Measurements from ENCODE around the gene GLB1L3. TPM values are rescaled to one million over a fixed set of nuclear protein-coding genes. Genes with fewer than 3 reads are reported as not detected.
A peak's percentile ranks its signal among the peaks of the same experiment; 100 is the strongest.
"Not testable (repeated sequence)": the region's sequence is repeated elsewhere in the genome, so short reads cannot be mapped to it uniquely, and the experiment has no call there.

Gene GLB1L3
- total RNA-seq, 4 donors from 2014 or later = 7.5 to 18.5 (median 8.9) TPM

GRCh38 chr11:134278356-134278755 is 2.2 kb downstream of the GLB1L3 start:
- H3K4me3 ChIP-seq (ENCODE audit: low read depth, poor library complexity, severe bottlenecking) = no peak overlapping the region
- no peak for TF ChIP-seq POLR2A (IDR thresholded peaks at IDR 0.05)
- WGBS, 2 donors = 93 to 94% methylated on average over 4 of the region's 4 CpGs
- intact Hi-C loops (cut with DNase I; ENCODE audit: low total_unique reads) = no loop called here
- peak; percentile 3 to 45 for DNase-seq (ENCODE audit: low spot score in 2 of 2)

DNA sequence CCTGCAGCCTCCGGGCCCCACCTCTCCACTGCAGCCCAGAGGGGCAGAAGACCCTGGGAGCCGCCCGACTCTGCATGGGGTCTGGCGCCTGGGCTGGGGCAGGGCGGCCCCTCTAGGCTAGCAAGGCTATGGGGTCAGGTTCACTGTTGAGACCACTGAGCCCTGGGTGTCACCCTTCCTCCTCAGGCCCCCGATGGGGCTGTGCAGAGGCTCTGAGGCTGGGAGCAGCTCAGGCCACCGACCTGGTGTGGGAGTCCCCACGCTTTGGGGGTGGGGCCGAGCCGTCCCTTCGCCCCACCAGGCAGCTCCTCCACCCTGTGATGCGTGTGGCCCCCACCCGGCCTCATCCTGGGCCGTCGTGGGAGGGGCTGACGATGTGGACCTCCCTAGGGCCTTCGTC is 5.5 kb downstream of the GLB1L3 start:
- DNase-seq (ENCODE audit: low spot score in 2 of 2) = peak in 1 of 2 donors; percentile 58
- H3K4me3 ChIP-seq (ENCODE audit: low read depth, poor library complexity, severe bottlenecking); intact Hi-C loops (cut with DNase I; ENCODE audit: low total_unique reads): not testable (repeated sequence)
- WGBS, 2 donors = 92 to 93% methylated on average over 2 to 9 of the region's 17 CpGs

DNA sequence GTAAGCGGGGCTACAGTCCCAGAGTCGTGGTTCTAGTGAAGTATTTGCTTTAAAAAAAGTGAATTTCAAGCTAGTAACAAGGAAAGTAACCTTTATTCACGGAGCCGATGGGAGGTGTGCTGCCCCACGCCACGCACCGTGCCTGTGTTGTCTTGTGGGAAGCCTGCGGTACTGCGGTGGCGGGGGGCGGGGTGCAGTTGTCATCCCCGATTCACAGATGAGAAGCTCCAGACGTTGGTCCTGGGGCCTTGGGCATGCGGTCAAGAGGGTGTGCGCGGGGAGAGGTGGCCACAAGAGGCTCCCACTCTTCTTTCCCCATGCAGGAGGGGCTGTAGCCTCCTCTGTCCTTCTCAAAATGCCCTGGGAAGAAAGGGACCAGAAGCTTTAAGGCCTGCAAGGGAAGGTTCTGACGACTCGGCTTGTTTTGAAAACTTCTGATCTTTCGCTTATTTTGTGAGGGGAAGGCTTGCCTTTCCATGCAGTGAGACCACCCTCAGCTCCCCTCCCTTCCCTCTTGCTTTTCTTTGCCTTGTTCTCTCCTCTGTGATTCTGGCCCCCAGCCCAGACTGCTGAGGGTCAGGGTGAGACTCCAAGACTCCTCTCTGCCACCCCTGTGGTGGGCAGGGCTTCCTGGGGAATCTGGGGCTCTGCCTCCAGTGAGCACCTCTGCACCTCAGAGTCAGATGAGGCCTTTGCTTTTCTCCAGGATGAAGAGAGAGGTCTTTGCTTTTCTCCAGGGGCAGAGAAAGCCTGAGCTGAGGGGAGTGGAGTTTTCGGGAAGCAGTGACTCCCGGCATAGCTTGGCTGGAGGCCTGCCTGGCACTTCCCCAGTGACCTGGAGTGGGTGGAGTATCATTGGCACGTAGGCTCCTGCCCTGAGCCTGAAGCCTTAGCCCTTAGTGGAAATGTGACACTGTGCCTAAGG is 6.2 kb downstream of the GLB1L3 start:
- TF ChIP-seq POLR2A (IDR thresholded peaks at IDR 0.05) = no peak
- TF ChIP-seq, protein P1, sequence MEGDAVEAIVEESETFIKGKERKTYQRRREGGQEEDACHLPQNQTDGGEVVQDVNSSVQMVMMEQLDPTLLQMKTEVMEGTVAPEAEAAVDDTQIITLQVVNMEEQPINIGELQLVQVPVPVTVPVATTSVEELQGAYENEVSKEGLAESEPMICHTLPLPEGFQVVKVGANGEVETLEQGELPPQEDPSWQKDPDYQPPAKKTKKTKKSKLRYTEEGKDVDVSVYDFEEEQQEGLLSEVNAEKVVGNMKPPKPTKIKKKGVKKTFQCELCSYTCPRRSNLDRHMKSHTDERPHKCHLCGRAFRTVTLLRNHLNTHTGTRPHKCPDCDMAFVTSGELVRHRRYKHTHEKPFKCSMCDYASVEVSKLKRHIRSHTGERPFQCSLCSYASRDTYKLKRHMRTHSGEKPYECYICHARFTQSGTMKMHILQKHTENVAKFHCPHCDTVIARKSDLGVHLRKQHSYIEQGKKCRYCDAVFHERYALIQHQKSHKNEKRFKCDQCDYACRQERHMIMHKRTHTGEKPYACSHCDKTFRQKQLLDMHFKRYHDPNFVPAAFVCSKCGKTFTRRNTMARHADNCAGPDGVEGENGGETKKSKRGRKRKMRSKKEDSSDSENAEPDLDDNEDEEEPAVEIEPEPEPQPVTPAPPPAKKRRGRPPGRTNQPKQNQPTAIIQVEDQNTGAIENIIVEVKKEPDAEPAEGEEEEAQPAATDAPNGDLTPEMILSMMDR (IDR thresholded peaks at IDR 0.05) = no peak
- peak; percentile 14 to 68 for DNase-seq (ENCODE audit: low spot score in 2 of 2)
- no peak overlapping the region for H3K4me3 ChIP-seq (ENCODE audit: low read depth, poor library complexity, severe bottlenecking)
- intact Hi-C loops (cut with DNase I; ENCODE audit: low total_unique reads) = no loop called here
- 74 to 85% methylated on average over 22 of the region's 22 CpGs for WGBS, 2 donors

DNA sequence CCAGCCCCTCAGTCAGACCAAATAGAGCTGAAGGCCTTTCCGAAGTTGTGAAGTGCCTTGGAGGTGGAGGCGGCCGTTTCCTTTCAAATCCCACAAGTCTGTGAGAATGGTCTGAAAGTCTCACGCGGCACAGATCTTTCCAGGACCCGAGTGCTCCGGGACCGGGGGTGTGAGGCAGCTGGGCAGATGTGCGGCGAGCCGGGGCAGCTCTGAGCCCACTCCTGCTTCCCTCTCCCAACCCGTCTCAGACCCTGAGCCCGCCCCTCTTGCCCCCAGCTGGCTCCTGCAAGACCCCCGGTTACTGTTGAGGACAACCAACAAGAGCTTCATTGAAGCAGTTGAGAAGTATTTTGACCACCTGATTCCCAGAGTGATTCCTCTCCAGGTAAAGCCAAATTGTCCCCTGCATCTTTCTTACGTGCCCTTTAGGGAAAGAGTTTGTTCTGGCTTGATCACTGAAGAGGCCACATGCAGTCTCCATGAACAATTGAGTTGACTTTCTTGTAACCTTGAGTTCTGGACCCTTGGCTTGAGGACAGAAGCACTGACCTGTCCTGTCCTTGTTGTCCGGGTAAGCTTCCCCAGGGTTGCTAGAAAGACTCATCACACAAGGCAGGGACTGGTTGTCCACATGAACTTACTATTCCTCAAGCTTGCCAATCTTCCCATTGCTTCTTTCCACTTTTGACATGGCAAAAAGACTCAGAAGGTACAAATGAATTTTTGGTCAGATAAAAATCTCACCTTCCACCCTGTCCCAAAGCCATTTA is 7.5 kb downstream of the GLB1L3 start:
- DNase-seq (ENCODE audit: low spot score in 2 of 2) = peak in 1 of 2 donors; percentile 79
- TF ChIP-seq, protein P1 (IDR thresholded peaks at IDR 0.05) = no peak
- TF ChIP-seq POLR2A (IDR thresholded peaks at IDR 0.05) = no peak
- H3K4me3 ChIP-seq (ENCODE audit: low read depth, poor library complexity, severe bottlenecking) = no peak overlapping the region
- intact Hi-C loops (cut with DNase I; ENCODE audit: low total_unique reads) = no loop called here
- WGBS, 2 donors = 83 to 89% methylated on average over 16 of the region's 16 CpGs

DNA sequence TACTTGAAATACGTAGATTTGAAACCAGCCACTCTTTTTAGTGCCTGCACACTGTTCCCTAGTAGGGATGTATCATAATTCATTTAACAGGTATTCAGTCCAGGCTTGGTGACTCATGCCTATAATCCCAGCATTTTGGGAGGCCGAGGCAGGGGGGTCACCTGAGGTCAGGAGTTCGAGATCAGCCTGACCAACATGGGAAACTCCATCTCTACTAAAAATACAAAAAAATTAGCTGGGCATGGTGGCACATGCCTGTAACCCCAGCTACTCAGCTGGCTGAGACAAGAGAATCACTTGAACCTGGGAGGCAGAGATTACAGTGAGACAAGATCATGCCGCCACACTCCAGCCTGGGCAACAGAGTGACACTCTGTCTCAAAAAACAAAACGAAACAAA is 8.2 kb downstream of the GLB1L3 start:
- H3K4me3 ChIP-seq (ENCODE audit: low read depth, poor library complexity, severe bottlenecking); intact Hi-C loops (cut with DNase I; ENCODE audit: low total_unique reads): not testable (repeated sequence)
- WGBS, 2 donors = 73 to 81% methylated on average over 5 of the region's 5 CpGs
- DNase-seq (ENCODE audit: low spot score in 2 of 2) = peak in 1 of 2 donors; percentile 56

DNA sequence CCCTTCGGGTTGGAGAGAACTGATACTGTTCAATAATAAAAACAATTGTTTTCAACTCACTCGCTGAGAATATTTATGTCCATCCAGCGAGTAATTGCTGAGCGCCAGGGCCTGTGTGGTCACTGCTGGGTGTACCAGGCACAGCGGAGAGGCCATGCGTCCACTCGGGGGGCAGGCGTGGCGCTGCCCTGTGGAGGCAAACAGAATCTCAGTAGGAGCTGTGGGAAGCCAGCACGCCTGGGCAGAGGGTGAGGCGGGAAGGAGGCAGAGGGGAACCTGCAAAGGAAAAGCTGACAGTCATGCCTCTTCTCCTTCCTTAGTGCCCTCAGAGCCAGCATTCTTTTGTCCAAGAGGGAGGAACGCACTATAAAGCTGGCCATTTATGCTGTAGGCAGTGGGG is 11.4 kb downstream of the GLB1L3 start:
- H3K4me3 ChIP-seq (ENCODE audit: low read depth, poor library complexity, severe bottlenecking) = no peak overlapping the region
- peak in 1 of 2 donors; percentile 65 for DNase-seq (ENCODE audit: low spot score in 2 of 2)
- WGBS, 2 donors = 87 to 92% methylated on average over 12 of the region's 12 CpGs
- TF ChIP-seq, protein P1 (IDR thresholded peaks at IDR 0.05) = no peak
- TF ChIP-seq POLR2A (IDR thresholded peaks at IDR 0.05) = no peak
- intact Hi-C loops (cut with DNase I; ENCODE audit: low total_unique reads) = no loop called here

DNA sequence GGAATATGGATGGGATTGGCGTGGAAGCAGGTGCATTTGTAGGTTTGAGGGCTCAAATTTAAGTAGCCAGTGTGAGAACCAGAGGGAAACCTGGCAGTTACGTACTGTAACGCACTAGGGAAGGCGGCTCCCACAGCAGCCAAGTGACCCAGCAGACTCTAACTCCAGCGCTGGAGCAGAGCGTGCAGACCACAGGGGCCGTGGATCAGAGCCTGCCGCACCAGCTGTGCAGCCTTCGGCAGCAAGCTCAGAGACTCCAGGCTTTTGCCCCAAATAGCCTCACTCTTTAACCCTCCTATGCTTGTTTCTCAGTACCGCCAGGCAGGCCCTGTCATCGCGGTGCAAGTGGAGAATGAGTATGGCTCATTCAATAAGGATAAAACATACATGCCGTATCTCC is 12.3 kb downstream of the GLB1L3 start:
- intact Hi-C loops (cut with DNase I; ENCODE audit: low total_unique reads) = no loop called here
- 89 to 96% methylated on average over 10 to 13 of the region's 13 CpGs for WGBS, 2 donors
- peak in 1 of 2 donors; percentile 57 for DNase-seq (ENCODE audit: low spot score in 2 of 2)
- no peak overlapping the region for H3K4me3 ChIP-seq (ENCODE audit: low read depth, poor library complexity, severe bottlenecking)
- TF ChIP-seq, protein P1 (IDR thresholded peaks at IDR 0.05) = no peak
- no peak for TF ChIP-seq POLR2A (IDR thresholded peaks at IDR 0.05)

Data from lower leg skin (tissue), 4 donors.